Astrocyte (in vitro differentiated cells and primary cell): Measurements from ENCODE around the gene FBXO34.

Source experiments
- CTCF ChIP-seq: IDR thresholded peaks from 2 replicates; pipeline ENCODE4 v1.5.1; 2011; ENCODE audit warnings: low read depth, mild to moderate bottlenecking, inconsistent platforms, low read length, moderate library complexity; ENCODE audit not compliant: insufficient read depth
- EZH2 ChIP-seq: IDR thresholded peaks from 2 replicates; pipeline ENCODE4 v1.6.1; 2012; ENCODE audit warnings: mild to moderate bottlenecking, low read length, inconsistent platforms; ENCODE audit not compliant: insufficient read depth

GRCh38 chr14:55399183-55399582 is 128.0 kb downstream of the FBXO34 start:
- TF ChIP-seq CTCF (no peak), EZH2 (no peak)
